HepG2 (cell line): Measurements from ENCODE around the gene KCNJ1.

ENCODE experiments used
- TF ChIP-seq, protein P1 (sequence below): sonication (generic); formaldehyde crosslinking; IDR thresholded peaks from 2 replicates; pipeline ENCODE4 v1.5.0; 2020; ENCODE audit warnings: mild to moderate bottlenecking, missing genetic modification reagents, borderline replicate concordance
- TF ChIP-seq, protein P2 (sequence below): sonication (generic); formaldehyde crosslinking; IDR thresholded peaks from 2 replicates; pipeline ENCODE4 v1.5.0; 2020; ENCODE audit warnings: mild to moderate bottlenecking, missing genetic modification reagents, moderate library complexity

DNA sequence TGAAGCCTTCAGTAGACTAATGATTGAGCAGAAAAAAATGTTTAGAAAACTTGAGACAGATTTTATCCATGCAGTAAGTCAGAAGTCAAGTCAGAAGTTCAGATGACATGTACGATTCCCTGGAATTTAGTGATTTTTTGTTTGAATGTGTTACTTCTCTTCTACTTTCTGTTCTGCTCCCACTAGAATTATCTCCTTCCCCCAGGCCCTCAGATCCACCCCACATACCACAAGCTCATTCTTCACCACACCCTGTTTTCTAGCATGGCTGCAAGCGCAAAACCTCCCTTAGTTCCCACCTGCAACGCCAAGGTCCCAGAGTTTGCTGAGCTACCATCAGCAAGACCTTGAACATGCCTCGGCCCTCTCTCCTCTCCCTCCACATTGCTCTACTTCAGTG is 64.1 kb downstream of the KCNJ1 start:
- TF ChIP-seq, protein P1, sequence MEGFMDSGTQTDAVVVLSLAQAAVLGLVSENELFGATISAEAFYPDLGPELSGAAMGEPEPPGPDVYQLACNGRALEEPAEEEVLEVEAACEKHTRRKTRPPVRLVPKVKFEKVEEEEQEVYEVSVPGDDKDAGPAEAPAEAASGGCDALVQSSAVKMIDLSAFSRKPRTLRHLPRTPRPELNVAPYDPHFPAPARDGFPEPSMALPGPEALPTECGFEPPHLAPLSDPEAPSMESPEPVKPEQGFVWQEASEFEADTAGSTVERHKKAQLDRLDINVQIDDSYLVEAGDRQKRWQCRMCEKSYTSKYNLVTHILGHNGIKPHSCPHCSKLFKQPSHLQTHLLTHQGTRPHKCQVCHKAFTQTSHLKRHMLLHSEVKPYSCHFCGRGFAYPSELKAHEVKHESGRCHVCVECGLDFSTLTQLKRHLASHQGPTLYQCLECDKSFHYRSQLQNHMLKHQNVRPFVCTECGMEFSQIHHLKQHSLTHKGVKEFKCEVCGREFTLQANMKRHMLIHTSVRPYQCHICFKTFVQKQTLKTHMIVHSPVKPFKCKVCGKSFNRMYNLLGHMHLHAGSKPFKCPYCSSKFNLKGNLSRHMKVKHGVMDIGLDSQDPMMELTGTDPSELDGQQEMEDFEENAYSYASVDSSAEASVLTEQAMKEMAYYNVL = no peak
- TF ChIP-seq, protein P2, sequence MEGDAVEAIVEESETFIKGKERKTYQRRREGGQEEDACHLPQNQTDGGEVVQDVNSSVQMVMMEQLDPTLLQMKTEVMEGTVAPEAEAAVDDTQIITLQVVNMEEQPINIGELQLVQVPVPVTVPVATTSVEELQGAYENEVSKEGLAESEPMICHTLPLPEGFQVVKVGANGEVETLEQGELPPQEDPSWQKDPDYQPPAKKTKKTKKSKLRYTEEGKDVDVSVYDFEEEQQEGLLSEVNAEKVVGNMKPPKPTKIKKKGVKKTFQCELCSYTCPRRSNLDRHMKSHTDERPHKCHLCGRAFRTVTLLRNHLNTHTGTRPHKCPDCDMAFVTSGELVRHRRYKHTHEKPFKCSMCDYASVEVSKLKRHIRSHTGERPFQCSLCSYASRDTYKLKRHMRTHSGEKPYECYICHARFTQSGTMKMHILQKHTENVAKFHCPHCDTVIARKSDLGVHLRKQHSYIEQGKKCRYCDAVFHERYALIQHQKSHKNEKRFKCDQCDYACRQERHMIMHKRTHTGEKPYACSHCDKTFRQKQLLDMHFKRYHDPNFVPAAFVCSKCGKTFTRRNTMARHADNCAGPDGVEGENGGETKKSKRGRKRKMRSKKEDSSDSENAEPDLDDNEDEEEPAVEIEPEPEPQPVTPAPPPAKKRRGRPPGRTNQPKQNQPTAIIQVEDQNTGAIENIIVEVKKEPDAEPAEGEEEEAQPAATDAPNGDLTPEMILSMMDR (CRISPR knock-in tag) = no peak
